NCI-H524 treated with DMSO at 0.1 percent for 48 hours (cell line): ENCODE data around the gene USH1G.
A peak's percentile ranks its signal among the peaks of the same experiment; 100 is the strongest.
"Not testable (repeated sequence)": the region's sequence is repeated elsewhere in the genome, so short reads cannot be mapped to it uniquely, and the experiment has no call there.

Experiments used
- DNase-seq: peaks from one replicate; lab custom pipeline; 2025; lab: John Stamatoyannopoulos, UW

Gene USH1G

GRCh38 chr17:74875155-74875976 lies 47.7 kb downstream of the USH1G start:
- DNase-seq: peak; percentile 36

GRCh38 chr17:74874615-74875037 lies 48.4 kb downstream of the USH1G start:
- no peak for DNase-seq

GRCh38 chr17:74873874-74874614 lies 49.0 kb downstream of the USH1G start:
- no peak for DNase-seq

GRCh38 chr17:74873037-74873873 lies 49.8 kb downstream of the USH1G start:
- DNase-seq: peak; percentile 100

- DNase-seq: no peak
Observed at GRCh38 chr17:74872313-74873036, 50.6 kb downstream of the USH1G start, which contains the start of gene FDXR. Gene FDXR, minus strand, starts transcription at chr17:74872994. Its CDS starts 50 bp downstream, at chr17:74872944.

- no peak for DNase-seq
Observed at GRCh38 chr17:74871356-74872076, 51.5 kb downstream of the USH1G start.

GRCh38 chr17:74870512-74870911 lies 52.5 kb downstream of the USH1G start:
- DNase-seq: no peak

GRCh38 chr17:74870028-74870427 lies 53.0 kb downstream of the USH1G start:
- DNase-seq: not testable (repeated sequence)

GRCh38 chr17:74868908-74869255 lies 54.2 kb downstream of the USH1G start:
- DNase-seq: no peak

- no peak for DNase-seq
Observed at GRCh38 chr17:74868251-74868907, 54.7 kb downstream of the USH1G start.

- DNase-seq: no peak
Observed at GRCh38 chr17:74866198-74866835, 56.7 kb downstream of the USH1G start.
